Astrocyte (in vitro differentiated cells and primary cell): ENCODE results near the gene CBX7.

ENCODE experiments used
- EZH2 ChIP-seq: IDR thresholded peaks from 2 replicates; pipeline ENCODE4 v1.6.1; 2012; ENCODE audit warnings: mild to moderate bottlenecking, low read length, inconsistent platforms; ENCODE audit not compliant: insufficient read depth
- TF ChIP-seq, protein P1 (sequence below): IDR thresholded peaks from 2 replicates; pipeline ENCODE4 v1.5.1; 2011; ENCODE audit warnings: low read depth, mild to moderate bottlenecking, inconsistent platforms, low read length, moderate library complexity; ENCODE audit not compliant: insufficient read depth

DNA sequence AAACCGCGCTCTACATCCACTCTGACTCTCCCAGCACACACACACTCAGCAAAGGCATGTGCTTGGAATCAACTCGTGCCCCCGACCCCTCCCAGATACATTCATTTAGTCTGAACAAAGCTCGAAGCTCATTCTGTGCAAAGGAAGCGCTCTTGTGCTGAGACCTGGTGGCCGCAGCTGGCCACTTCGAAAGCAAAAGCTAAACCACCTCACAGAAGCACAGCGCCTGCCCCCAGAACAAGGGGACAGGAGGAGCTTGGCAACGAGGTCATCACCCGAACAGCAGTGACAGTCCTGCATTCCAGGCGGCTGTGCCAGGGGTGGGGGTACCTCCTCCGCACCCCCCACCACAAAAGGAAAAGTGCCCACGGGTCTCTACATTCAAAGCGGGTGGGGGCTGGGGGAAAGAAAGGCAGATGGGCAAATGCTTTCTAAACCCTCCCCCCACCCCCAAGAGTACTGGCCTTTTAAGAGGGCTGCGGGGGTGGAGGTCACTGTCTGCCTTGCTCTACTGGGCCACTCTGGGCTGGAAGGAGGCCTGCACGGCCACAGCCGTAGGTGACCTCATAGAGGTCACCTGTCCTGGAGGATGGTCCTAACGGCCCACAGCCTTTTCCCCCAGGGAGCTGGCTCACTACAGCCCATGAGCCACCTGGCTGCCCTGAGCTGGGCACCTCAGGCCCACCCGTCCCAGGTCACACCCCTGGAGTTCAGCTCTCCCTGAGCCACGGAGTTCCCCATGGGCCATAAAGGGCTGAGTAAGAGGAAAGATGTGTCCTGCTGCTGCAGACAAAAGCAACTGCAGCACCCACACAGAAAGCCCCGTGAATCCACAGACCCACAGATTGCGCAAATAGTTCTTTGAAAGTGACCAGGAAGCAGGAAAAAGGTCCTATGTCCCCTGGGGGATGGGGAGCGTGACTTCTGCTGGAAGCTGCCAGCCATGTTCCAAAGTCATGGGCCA lies 21.3 kb downstream of the CBX7 start:
- TF ChIP-seq EZH2 = no peak
- TF ChIP-seq, protein P1, sequence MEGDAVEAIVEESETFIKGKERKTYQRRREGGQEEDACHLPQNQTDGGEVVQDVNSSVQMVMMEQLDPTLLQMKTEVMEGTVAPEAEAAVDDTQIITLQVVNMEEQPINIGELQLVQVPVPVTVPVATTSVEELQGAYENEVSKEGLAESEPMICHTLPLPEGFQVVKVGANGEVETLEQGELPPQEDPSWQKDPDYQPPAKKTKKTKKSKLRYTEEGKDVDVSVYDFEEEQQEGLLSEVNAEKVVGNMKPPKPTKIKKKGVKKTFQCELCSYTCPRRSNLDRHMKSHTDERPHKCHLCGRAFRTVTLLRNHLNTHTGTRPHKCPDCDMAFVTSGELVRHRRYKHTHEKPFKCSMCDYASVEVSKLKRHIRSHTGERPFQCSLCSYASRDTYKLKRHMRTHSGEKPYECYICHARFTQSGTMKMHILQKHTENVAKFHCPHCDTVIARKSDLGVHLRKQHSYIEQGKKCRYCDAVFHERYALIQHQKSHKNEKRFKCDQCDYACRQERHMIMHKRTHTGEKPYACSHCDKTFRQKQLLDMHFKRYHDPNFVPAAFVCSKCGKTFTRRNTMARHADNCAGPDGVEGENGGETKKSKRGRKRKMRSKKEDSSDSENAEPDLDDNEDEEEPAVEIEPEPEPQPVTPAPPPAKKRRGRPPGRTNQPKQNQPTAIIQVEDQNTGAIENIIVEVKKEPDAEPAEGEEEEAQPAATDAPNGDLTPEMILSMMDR = no peak
